ENCODE results near the gene CSPG5. TPM values are rescaled to one million over a fixed set of nuclear protein-coding genes. Genes with fewer than 3 reads are reported as not detected.

CSPG5 gene
- polyA plus RNA-seq, 3 donors: 0.11 to 2.1 (median 0.30) TPM

GRCh38 chr3:47590216-47590615, 11.6 kb upstream of the CSPG5 start:
- H3K27ac ChIP-seq (ENCODE audit: low read depth, low read length): no peak overlapping the region
- 89 to 98% (median 90%) methylated on average over 2 of the region's 2 CpGs for WGBS, 3 donors

GRCh38 chr3:47588587-47588986, 9.9 kb upstream of the CSPG5 start:
- WGBS, 3 donors: 94 to 99% (median 98%) methylated on average over 4 of the region's 4 CpGs
- no peak overlapping the region for H3K27ac ChIP-seq (ENCODE audit: low read depth, low read length)

- WGBS, 3 donors: 92 to 98% (median 97%) methylated on average over 6 to 7 of the region's 7 CpGs
Observed at GRCh38 chr3:47588053-47588452, 9.4 kb upstream of the CSPG5 start.

DNA sequence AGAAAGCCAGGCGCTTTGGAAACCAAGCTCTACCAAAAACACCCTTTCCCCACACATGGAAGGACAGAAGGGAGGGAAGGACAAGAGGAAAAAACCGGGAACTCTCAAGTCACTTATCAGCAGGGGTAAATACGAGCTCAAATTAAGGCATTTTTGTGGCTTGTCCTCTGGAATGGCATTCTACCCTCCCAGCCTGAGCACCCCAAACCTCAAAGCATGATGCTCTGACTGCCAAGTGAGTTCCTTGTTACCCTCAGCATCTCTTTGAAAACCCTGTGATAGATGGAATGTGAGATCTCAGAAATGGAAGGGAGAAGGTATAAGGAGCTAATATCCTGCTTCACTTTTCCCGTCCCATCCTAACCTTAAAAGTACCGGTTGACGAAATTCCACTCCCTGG, 8.1 kb upstream of the CSPG5 start:
- WGBS, 3 donors: 92 to 96% (median 92%) methylated on average over 6 of the region's 6 CpGs
- no peak overlapping the region for H3K27ac ChIP-seq (ENCODE audit: low read depth, low read length)

More at GRCh38 chr3:47588053-47588452, 9.4 kb upstream of the CSPG5 start:
- H3K27ac ChIP-seq (ENCODE audit: low read depth, low read length): no peak overlapping the region

DNA sequence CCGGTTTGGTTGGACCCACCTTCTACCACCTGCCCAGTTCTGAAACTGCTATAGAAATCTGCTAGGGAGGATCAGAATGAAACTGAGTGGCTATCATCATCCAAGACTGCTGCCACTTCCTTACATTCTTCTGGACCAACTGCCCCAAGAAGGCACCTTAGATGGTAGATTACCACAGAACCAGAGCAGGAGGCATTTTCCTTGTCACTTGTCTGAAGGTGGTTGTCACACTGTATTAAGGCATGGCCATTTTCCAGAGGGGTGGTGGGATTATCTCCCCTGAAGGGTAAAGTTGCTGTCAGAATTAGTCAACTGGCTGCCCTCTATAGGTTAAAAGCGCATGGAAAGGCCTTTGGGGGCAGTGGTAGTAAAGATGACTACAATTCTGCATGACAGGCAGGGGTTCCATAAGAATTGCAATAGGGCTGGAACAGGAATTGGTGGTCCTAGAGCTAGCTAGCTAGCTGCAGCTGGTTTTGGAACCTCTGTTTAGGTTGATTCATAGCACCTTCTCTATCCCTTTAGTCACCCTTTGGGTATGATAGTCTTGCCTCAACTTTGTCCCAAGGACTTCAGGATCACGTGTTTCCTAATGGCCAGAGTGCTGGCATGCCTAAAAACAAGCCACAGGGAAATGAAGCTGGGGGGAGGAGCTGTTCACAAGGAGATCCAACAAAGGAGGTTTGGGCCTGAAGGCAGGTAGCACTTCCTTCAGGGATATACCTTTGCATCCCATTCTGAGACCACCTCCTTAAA, 4.8 kb upstream of the CSPG5 start:
- H3K27ac ChIP-seq (ENCODE audit: low read depth, low read length): no peak overlapping the region
- WGBS, 3 donors: 72 to 77% (median 76%) methylated on average over 3 of the region's 3 CpGs

DNA sequence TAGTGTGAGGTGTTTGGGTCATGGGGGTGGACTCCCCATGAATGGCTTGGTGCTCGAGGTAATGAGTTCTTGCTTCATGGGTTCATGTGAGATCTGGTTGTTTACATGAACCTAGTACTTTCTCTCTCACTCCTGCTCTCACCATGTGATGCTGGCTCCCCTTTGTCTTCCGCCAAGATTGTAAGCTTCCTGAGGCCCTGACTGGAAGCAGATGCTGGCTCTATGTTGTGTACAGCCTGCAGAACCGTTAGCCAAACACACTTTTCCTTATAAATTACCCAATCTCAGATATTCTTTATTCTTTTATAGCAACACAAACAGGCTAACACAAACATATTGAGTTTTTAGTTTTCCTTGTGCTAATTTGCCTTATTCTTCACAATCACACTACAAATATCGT, 3.2 kb upstream of the CSPG5 start:
- no peak overlapping the region for H3K27ac ChIP-seq (ENCODE audit: low read depth, low read length)
- WGBS, 3 donors: 79 to 83% (median 82%) methylated on average over 4 of the region's 4 CpGs

DNA sequence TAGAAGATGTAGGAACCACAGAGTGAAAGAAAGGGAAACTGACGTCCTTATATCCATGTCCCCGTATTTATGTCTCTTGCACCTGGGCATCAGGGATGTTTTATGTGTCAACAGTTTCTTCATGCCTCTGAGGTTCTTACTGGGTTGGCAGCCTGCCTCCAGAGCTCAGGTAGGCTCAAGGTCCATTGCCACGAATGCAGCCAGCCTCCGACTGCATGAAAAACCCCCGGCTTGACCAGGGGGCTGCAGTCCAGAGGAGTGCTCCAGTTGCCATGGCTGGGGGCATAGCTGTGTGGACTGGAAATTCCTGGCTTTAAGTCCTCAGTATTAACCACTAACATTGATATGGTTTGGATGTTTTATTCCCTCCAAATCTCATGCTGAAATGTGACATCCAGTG, 2.8 kb upstream of the CSPG5 start:
- WGBS, 3 donors: 35 to 75% (median 73%) methylated on average over 5 of the region's 5 CpGs
- no peak overlapping the region for H3K27ac ChIP-seq (ENCODE audit: low read depth, low read length)

- H3K27ac ChIP-seq (ENCODE audit: low read depth, low read length): no peak overlapping the region
- 62 to 80% (median 70%) methylated on average over 4 of the region's 4 CpGs for WGBS, 3 donors
Observed at GRCh38 chr3:47580481-47580880, 1.8 kb upstream of the CSPG5 start.

- WGBS, 3 donors: 91 to 95% (median 92%) methylated on average over 2 of the region's 2 CpGs
- no peak overlapping the region for H3K27ac ChIP-seq (ENCODE audit: low read depth, low read length)
Observed at GRCh38 chr3:47579875-47580274, 1.2 kb upstream of the CSPG5 start.

GRCh38 chr3:47578119-47578632, 489 bp downstream of the CSPG5 start:
- no peak overlapping the region for H3K27ac ChIP-seq (ENCODE audit: low read depth, low read length)
- WGBS, 3 donors: 0 to 1% (median 1%) methylated on average over 19 to 56 of the region's 57 CpGs

GRCh38 chr3:47577583-47578118, 1.0 kb downstream of the CSPG5 start:
- H3K27ac ChIP-seq (ENCODE audit: low read depth, low read length): no peak overlapping the region
- WGBS, 3 donors: 4 to 6% (median 5%) methylated on average over 33 to 49 of the region's 49 CpGs

DNA sequence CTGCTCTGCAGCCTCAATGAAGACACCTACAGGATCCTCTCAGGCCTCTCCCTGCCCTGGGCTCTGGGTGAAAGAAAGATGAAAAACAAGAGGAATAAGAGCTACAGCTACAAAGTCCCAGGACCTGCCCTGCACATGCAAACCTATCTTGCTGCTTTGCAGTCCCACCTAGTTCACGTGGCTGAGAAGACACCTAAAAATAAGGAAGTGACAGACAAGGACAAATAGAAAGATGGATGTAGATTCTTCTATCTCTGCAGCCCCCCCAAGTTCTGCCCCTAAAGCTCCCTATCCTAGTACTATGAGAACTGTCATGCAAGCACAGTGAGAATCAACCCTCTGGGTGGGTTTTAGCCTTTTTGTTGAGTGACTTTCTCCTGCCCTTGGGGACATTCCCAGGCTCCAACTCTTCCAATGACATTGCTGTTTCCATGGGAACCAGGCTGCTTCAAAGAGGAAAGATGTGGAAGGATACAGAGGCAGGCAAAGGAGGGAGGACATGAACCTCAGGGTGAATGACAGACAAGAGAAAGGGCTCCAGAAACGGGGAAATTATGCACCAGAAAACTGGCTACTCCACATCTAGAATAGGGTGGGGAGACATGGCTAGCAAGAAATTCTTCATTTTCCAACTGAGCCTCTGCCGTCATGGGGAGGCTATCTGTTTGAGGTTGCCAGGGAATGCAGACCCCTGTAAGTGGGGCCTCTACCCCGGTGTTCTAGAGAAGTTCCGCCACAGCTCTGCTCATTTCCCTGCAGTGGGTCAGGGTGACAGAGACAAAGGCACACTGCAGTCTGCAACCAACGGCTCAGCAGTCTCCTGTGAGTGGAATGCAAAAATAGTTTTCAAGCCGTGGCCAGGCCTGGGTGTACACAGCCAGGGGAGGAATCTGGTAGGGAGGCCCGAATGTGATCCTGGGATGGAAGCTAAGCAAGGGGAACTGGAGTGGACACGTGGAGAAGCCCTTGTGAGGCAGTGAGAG, 5.2 kb downstream of the CSPG5 start:
- WGBS, 3 donors: 67 to 73% (median 73%) methylated on average over 9 of the region's 9 CpGs
- no peak overlapping the region for H3K27ac ChIP-seq (ENCODE audit: low read depth, low read length)

DNA sequence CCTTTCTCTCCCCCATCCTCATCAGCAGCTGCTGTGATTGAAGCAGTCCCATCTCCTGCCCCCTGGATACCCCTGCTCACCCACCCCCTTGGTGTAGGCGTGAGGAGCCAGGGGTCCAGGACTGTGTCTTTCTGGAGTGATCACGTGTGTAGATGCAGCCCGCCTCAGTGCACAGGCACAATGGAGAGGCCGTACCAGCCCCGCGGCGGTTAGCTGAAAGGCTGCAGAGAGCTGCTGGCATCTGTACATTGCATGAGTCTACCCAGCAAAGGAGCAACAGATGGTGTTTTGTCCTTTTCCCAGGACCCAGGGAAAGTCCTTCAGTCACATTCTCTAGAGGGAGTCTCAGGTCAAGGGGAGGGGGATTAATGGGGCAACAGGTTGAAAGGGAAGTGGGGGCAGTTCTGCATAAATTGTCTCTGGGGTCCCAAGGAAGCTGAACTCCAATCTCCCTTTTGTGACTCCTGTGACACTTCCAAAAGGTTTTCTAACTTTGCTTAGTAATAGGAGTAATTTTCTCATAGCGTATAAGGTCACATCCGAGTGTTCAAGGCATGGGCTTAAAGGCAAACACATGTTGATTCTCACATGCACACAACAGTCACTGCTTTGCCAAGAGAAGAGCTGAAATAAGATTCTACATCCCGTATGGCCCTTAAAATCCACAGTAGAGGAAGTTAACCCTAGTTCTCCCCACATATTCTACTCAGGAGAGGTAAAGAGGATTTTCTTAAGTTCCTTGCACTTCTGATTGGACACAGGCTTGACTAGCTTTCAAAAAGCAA, 7.1 kb downstream of the CSPG5 start:
- no peak overlapping the region for H3K27ac ChIP-seq (ENCODE audit: low read depth, low read length)
- WGBS, 3 donors: 53 to 81% (median 73%) methylated on average over 10 of the region's 10 CpGs

DNA sequence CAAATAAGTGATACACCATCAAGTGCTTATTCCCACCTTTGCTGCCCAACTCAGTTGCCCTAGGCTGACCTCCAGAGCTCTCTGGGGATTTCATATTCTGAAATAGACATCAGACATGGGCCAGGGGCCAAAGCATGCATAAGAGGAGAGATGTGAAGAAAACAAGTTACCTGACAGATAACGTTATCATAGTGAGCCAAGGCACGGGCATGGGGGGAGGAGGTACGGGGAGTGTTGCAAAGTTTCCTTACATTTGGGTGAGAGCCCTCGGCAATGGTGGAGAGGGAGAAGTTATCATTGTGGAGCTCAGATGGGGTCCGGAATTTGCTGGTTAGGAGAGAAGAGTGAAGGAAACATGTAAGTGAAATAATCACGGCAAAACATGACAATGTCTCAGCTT, 9.8 kb downstream of the CSPG5 start:
- WGBS, 3 donors: 87 to 95% (median 88%) methylated on average over 6 of the region's 6 CpGs
- no peak overlapping the region for H3K27ac ChIP-seq (ENCODE audit: low read depth, low read length)

GRCh38 chr3:47567149-47567548, 11.5 kb downstream of the CSPG5 start:
- 77 to 82% (median 81%) methylated on average over 4 of the region's 4 CpGs for WGBS, 3 donors
- no peak overlapping the region for H3K27ac ChIP-seq (ENCODE audit: low read depth, low read length)

DNA sequence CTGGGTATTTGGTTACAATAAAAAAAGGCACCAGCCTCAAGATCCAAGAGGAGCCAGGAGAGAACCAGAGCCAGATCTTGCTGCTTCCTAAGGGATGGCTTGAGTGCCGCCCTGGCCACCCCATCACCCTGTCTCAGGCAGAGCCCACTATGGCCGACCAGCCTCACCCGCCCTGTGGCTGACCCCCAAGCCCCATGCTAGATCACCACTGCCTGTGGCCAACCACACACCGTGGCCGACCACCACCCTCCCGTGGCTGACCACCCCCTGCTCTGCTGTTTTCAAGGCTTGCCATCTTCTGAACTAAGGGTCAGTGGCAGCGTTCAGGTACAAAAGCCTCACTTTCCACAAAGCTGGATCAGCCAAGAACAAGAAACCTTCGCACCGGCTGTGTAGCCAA, 12.0 kb downstream of the CSPG5 start:
- no peak overlapping the region for H3K27ac ChIP-seq (ENCODE audit: low read depth, low read length)
- 91 to 94% (median 94%) methylated on average over 9 of the region's 9 CpGs for WGBS, 3 donors

- no peak overlapping the region for H3K27ac ChIP-seq (ENCODE audit: low read depth, low read length)
- WGBS, 3 donors: 82 to 84% (median 83%) methylated on average over 19 of the region's 19 CpGs
Observed at GRCh38 chr3:47565734-47566550, 12.7 kb downstream of the CSPG5 start.

Data from adipose tissue (tissue), 3 donors.